SJSA1 (cell line): ENCODE results near the gene TMPRSS5. TPM values are rescaled to one million over a fixed set of nuclear protein-coding genes. Genes with fewer than 3 reads are reported as not detected.
A peak's percentile ranks its signal among the peaks of the same experiment; 100 is the strongest.
"Not testable (repeated sequence)": the region's sequence is repeated elsewhere in the genome, so short reads cannot be mapped to it uniquely, and the experiment has no call there.

Experiments used
- DNase-seq, 2 experiments: peaks; one replicate each; pipeline ENCODE4 v3.0.0-alpha.2; 2015 to 2020; ENCODE audit warnings: low spot score in 2 of 2, low read depth in 1 of 2
- H3K27ac ChIP-seq: fragments of 250-450 bp; sonication (Bioruptor Pico); 2 replicates; pipeline ENCODE4 v1.5.1; 2020; ENCODE audit warnings: mild to moderate bottlenecking, moderate library complexity
- H3K27me3 ChIP-seq: fragments of 250-450 bp; sonication (Bioruptor Pico); replicated peaks from 2 replicates; pipeline ENCODE4 v1.5.1; 2020; ENCODE audit warnings: mild to moderate bottlenecking, moderate library complexity
- H3K36me3 ChIP-seq: fragments of 250-450 bp; sonication (Bioruptor Pico); 2 replicates; pipeline ENCODE4 v1.5.1; 2020; ENCODE audit warnings: mild to moderate bottlenecking
- H3K4me1 ChIP-seq: fragments of 250-450 bp; sonication (Bioruptor Pico); replicated peaks from 2 replicates; pipeline ENCODE4 v1.6.1; 2021; ENCODE audit warnings: mild to moderate bottlenecking
- H3K4me3 ChIP-seq: fragments of 250-450 bp; sonication (Bioruptor Pico); 2 replicates; pipeline ENCODE4 v1.5.1; 2020; ENCODE audit warnings: mild to moderate bottlenecking
- H3K9me3 ChIP-seq: fragments of 250-450 bp; sonication (Bioruptor Pico); replicated peaks from 2 replicates; pipeline ENCODE4 v1.5.1; 2020; ENCODE audit warnings: mild to moderate bottlenecking
- total RNA-seq: library from RNA; depleted of rRNA; stranded (reverse); fragments of >200 nt; shearing (Covaris generic); gene quantifications from 2 replicates; pipeline ENCODE4 v1.2.3, GENCODE V29; 2014

TMPRSS5 gene
- total RNA-seq, 1 experiment from 2014 or later = 0.11 TPM

- H3K9me3 ChIP-seq, DNase-seq, H3K27me3 ChIP-seq, H3K4me1 ChIP-seq, H3K27ac ChIP-seq, H3K36me3 ChIP-seq, H3K4me3 ChIP-seq: not testable (repeated sequence)
Measured at GRCh38 chr11:113720478-113720877, 14.4 kb upstream of the TMPRSS5 start.

GRCh38 chr11:113715882-113716625 is 9.9 kb upstream of the TMPRSS5 start:
- H3K27me3 ChIP-seq = no peaks in the 10 kb centered on the region
- H3K27ac ChIP-seq = no peak overlapping the region
- no peaks in the 10 kb centered on the region for H3K4me1 ChIP-seq
- H3K4me3 ChIP-seq = no peak overlapping the region
- H3K9me3 ChIP-seq = no peaks in the 10 kb centered on the region
- no peaks in the 10 kb centered on the region for H3K36me3 ChIP-seq
- DNase-seq = no peak

GRCh38 chr11:113715273-113715672 is 9.2 kb upstream of the TMPRSS5 start:
- Histone ChIP-seq H3K36me3 (no peaks in the 10 kb centered on the region), H3K27ac (no peak overlapping the region)

GRCh38 chr11:113710989-113711388 is 4.9 kb upstream of the TMPRSS5 start:
- no peak for DNase-seq
- H3K27ac ChIP-seq = no peak overlapping the region
- no peak overlapping the region for H3K4me3 ChIP-seq
- no peaks in the 10 kb centered on the region for H3K27me3 ChIP-seq
- H3K9me3 ChIP-seq = no peaks in the 10 kb centered on the region
- H3K36me3 ChIP-seq = no peaks in the 10 kb centered on the region
- peaks cover 1% of the 10 kb centered on the region for H3K4me1 ChIP-seq

More at GRCh38 chr11:113715273-113715672, 9.2 kb upstream of the TMPRSS5 start:
- Histone ChIP-seq H3K4me3 (no peak overlapping the region), H3K27me3 (no peaks in the 10 kb centered on the region), H3K4me1 (no peaks in the 10 kb centered on the region), H3K9me3 (no peaks in the 10 kb centered on the region)
- DNase-seq = no peak

GRCh38 chr11:113703551-113703950 is 2.6 kb downstream of the TMPRSS5 start:
- not testable (repeated sequence) for DNase-seq, H3K27ac ChIP-seq, H3K4me3 ChIP-seq, H3K36me3 ChIP-seq, H3K9me3 ChIP-seq, H3K27me3 ChIP-seq
- H3K4me1 ChIP-seq = peaks cover 15% of the 10 kb centered on the region

- Histone ChIP-seq H3K27me3 (no peaks in the 10 kb centered on the region), H3K36me3 (no peaks in the 10 kb centered on the region), H3K9me3 (no peaks in the 10 kb centered on the region), H3K4me1 (peaks cover 29% of the 10 kb centered on the region), H3K27ac (no peak overlapping the region), H3K4me3 (no peak overlapping the region)
- no peak for DNase-seq
Measured at GRCh38 chr11:113701491-113701890, 4.6 kb downstream of the TMPRSS5 start.

- H3K4me1 ChIP-seq = peaks cover 17% of the 10 kb centered on the region
- DNase-seq = no peak
- no peaks in the 10 kb centered on the region for H3K9me3 ChIP-seq
- no peaks in the 10 kb centered on the region for H3K36me3 ChIP-seq
- H3K4me3 ChIP-seq = no peak overlapping the region
- no peaks in the 10 kb centered on the region for H3K27me3 ChIP-seq
- H3K27ac ChIP-seq = no peak overlapping the region
Measured at GRCh38 chr11:113698515-113698914, 7.6 kb downstream of the TMPRSS5 start.

- peak in 1 of 2 experiments; percentile 67 for DNase-seq
- Histone ChIP-seq H3K4me1 (peaks cover 17% of the 10 kb centered on the region), H3K36me3 (no peaks in the 10 kb centered on the region), H3K27ac (peak overlapping the region; percentile 8; the same call in 1 of the 2 replicates), H3K9me3 (no peaks in the 10 kb centered on the region), H3K27me3 (no peaks in the 10 kb centered on the region), H3K4me3 (no peak overlapping the region)
Measured at GRCh38 chr11:113697756-113698407, 8.2 kb downstream of the TMPRSS5 start.

- Histone ChIP-seq H3K9me3 (no peaks in the 10 kb centered on the region), H3K27me3 (no peaks in the 10 kb centered on the region), H3K4me3 (no peak overlapping the region), H3K4me1 (peaks cover 17% of the 10 kb centered on the region), H3K27ac (no peak overlapping the region), H3K36me3 (no peaks in the 10 kb centered on the region)
- DNase-seq = no peak
Measured at GRCh38 chr11:113697111-113697510, 9.0 kb downstream of the TMPRSS5 start.

- no peak overlapping the region for H3K27ac ChIP-seq
- H3K27me3 ChIP-seq = no peaks in the 10 kb centered on the region
- H3K4me3 ChIP-seq = no peak overlapping the region
- H3K4me1 ChIP-seq = peaks cover 28% of the 10 kb centered on the region
- no peaks in the 10 kb centered on the region for H3K9me3 ChIP-seq
- H3K36me3 ChIP-seq = no peaks in the 10 kb centered on the region
- DNase-seq = no peak
Measured at GRCh38 chr11:113695207-113695606, 10.9 kb downstream of the TMPRSS5 start.

- Histone ChIP-seq H3K4me3 (no peak overlapping the region), H3K27me3 (no peaks in the 10 kb centered on the region)
- no peak for DNase-seq
Measured at GRCh38 chr11:113694390-113694789, 11.7 kb downstream of the TMPRSS5 start.

GRCh38 chr11:113693030-113693429 is 13.1 kb downstream of the TMPRSS5 start:
- no peaks in the 10 kb centered on the region for H3K27me3 ChIP-seq
- no peaks in the 10 kb centered on the region for H3K36me3 ChIP-seq
- no peaks in the 10 kb centered on the region for H3K9me3 ChIP-seq

More at GRCh38 chr11:113694390-113694789, 11.7 kb downstream of the TMPRSS5 start:
- Histone ChIP-seq H3K36me3 (no peaks in the 10 kb centered on the region), H3K27ac (no peak overlapping the region), H3K9me3 (no peaks in the 10 kb centered on the region), H3K4me1 (peaks cover 30% of the 10 kb centered on the region)

GRCh38 chr11:113690619-113691569 is 15.2 kb downstream of the TMPRSS5 start:
- Histone ChIP-seq H3K27me3 (no peaks in the 10 kb centered on the region), H3K9me3 (no peaks in the 10 kb centered on the region), H3K4me3 (no peak overlapping the region), H3K4me1 (peaks cover 13% of the 10 kb centered on the region), H3K36me3 (no peaks in the 10 kb centered on the region), H3K27ac (peak overlapping the region; percentile 76)
- DNase-seq = peak; percentile 76 to 88

More at GRCh38 chr11:113693030-113693429, 13.1 kb downstream of the TMPRSS5 start:
- Histone ChIP-seq H3K4me3 (no peak overlapping the region), H3K27ac (no peak overlapping the region), H3K4me1 (peaks cover 21% of the 10 kb centered on the region)
- DNase-seq = no peak
